Measurements from ENCODE around the gene NCKAP5. TPM values are rescaled to one million over a fixed set of nuclear protein-coding genes. Genes with fewer than 3 reads are reported as not detected.

Gene NCKAP5
- total RNA-seq, 1 donor from 2014 or later, result not detected

DNA sequence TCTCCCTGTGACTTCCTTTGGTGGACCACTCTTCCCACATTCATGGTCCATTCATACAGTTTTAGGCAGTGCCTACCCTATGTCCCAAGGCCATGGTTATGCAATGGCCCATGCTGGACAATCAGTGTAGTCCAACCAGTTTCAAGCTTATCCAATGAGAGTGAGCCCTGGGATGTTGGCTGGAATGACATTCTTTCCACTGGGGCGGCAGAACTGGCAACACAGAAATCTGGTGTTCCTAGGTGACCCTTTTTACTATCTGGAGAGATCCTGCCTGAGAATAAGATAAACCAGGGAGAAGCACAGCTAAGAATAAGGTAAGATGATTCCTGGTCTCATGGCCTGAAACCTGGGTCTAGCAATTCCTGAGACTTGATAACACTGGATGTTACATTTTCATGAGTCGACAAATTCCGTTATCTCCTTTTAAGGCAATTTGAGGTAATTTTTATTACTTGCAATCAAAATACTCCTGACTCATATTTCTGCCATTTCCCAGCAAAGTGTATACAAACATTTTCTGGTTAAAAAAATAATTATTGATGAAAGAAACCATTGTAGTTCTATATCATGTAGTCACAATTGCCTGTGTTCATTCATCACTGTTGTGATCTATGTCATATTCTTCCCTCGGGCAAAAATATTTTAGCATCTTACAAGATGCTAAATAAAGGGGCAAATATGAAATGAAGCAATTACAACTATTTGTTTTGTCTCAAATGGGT is 626.8 kb downstream of the NCKAP5 start:
- Mint-ChIP-seq H3K36me3 (ENCODE audit: low read depth) (no peaks in the 10 kb centered on the region), H3K27ac (no peak overlapping the region), H3K27me3 (ENCODE audit: insufficient read depth) (no peaks in the 10 kb centered on the region), H3K9me3 (no peaks in the 10 kb centered on the region), H3K4me3 (no peak overlapping the region), H3K4me1 (ENCODE audit: low read depth) (no peaks in the 10 kb centered on the region)
- intact Hi-C loops (cut with micrococcal nuclease), result no loop called here
- no peak for DNase-seq (ENCODE audit: low spot score)

DNA sequence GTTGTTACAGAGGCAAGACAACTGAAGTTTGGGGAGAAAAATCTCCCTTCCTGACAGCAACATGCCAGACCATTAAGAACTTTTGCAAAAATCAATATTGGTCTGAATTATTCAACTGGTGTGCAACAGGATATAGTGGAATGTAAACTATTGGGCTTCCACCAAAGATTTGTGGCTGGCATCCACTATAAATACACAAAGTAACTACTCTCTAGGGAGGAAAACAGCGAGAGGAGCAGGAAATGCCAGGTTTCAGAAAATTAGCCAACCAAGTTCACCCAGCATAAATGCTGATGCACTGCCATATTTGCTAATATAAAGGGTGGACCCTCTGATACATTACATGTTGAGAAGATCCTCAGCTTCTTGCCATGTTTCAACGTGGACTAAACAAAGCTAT is 630.6 kb downstream of the NCKAP5 start:
- no peaks in the 10 kb centered on the region for H3K36me3 Mint-ChIP-seq (ENCODE audit: low read depth)
- H3K27me3 Mint-ChIP-seq (ENCODE audit: insufficient read depth), result no peaks in the 10 kb centered on the region
- no peak overlapping the region for H3K4me3 Mint-ChIP-seq
- H3K27ac Mint-ChIP-seq, result no peak overlapping the region
- no peak for DNase-seq (ENCODE audit: low spot score)
- intact Hi-C loops (cut with micrococcal nuclease), result no loop called here
- no peaks in the 10 kb centered on the region for H3K4me1 Mint-ChIP-seq (ENCODE audit: low read depth)
- no peaks in the 10 kb centered on the region for H3K9me3 Mint-ChIP-seq

DNA sequence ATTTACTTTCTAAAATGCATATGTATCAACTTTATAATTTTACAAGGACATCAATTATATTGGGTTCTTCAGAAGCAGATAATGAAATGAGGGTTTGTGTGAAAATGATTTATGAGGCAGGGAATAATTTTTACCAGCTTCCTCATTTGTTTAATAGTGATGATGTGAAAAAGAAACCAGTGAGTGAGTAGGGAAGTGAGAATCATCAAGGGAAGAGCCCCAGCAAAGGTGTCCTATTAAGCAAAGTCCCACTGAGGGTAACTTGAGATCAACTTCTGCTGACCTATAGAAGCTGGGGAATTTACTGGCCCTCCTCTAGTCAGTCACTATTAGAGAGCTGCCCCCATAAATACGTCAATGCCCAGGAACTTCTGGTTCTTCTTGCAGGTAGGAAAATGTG is 631.5 kb downstream of the NCKAP5 start:
- H3K9me3 Mint-ChIP-seq, result no peaks in the 10 kb centered on the region
- intact Hi-C loops (cut with micrococcal nuclease), result no loop called here
- H3K4me3 Mint-ChIP-seq, result no peak overlapping the region
- DNase-seq (ENCODE audit: low spot score), result no peak
- H3K4me1 Mint-ChIP-seq (ENCODE audit: low read depth), result no peaks in the 10 kb centered on the region
- no peaks in the 10 kb centered on the region for H3K27me3 Mint-ChIP-seq (ENCODE audit: insufficient read depth)
- no peaks in the 10 kb centered on the region for H3K36me3 Mint-ChIP-seq (ENCODE audit: low read depth)
- H3K27ac Mint-ChIP-seq, result no peak overlapping the region

DNA sequence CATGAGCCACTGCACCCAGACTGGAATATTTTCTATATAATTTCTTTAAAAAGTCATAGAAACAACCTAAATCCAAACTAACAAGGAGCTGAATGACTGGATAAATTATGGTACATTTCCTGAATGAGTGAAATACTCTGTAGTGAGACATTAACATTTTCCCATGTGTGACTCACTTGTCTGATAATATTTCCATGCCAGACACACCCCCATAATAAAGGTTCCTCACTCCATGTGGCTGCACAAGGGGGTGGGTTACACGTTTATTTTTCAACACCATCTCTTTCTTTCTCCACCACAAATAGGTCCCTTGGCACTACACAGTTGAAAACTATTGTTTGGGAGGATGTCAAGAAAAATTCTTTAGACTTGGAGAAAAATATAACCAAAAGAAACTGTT is 632.0 kb downstream of the NCKAP5 start:
- no peaks in the 10 kb centered on the region for H3K9me3 Mint-ChIP-seq
- intact Hi-C loops (cut with micrococcal nuclease), result no loop called here

DNA sequence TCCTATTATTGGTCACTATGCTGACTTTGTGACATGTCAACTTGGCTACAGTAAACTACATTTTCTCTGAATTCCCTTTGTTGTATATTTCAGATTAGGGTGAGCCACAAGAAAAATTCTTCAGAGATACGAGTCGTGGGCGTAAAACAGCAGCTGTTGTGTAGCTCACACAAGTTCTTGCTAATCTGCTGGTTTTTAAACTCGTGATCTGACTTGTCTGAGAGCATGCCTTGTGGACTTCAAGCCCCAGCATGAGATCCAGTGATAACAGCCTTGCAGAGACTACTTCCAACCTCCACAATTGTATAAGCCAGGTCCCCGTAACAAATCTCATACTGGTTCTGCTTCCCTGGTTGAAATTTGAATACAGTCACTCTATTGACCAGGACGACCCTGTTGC is 638.5 kb downstream of the NCKAP5 start:
- Mint-ChIP-seq H3K4me3 (no peak overlapping the region), H3K4me1 (ENCODE audit: low read depth) (no peaks in the 10 kb centered on the region), H3K27me3 (ENCODE audit: insufficient read depth) (no peaks in the 10 kb centered on the region), H3K9me3 (no peaks in the 10 kb centered on the region), H3K27ac (no peak overlapping the region), H3K36me3 (ENCODE audit: low read depth) (no peaks in the 10 kb centered on the region)
- intact Hi-C loops (cut with micrococcal nuclease), result no loop called here
- DNase-seq (ENCODE audit: low spot score), result no peak

More for the DNA sequence above, 632.0 kb downstream of the NCKAP5 start:
- Mint-ChIP-seq H3K27me3 (ENCODE audit: insufficient read depth) (no peaks in the 10 kb centered on the region), H3K4me3 (no peak overlapping the region), H3K4me1 (ENCODE audit: low read depth) (no peaks in the 10 kb centered on the region), H3K36me3 (ENCODE audit: low read depth) (no peaks in the 10 kb centered on the region), H3K27ac (no peak overlapping the region)
- DNase-seq (ENCODE audit: low spot score), result no peak

DNA sequence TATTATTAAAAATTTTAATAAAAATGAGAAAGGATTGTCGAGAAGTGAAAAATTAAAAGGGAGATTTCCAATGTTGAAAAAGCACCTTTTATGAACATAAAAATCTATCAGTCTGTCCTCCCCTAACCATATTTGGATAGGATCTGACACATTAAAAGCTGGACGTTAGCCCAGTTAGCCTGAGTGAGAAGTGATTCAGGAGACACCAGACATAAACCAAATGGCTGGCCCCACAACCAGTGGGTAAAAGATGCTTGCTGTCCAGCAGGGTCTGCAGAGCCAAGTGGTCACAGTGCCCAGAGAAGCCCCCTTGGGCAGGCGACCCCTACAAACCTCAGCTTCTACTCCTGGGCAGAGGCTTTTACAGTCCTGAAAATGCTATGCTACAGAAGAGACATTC is 644.5 kb downstream of the NCKAP5 start:
- Mint-ChIP-seq H3K4me1 (ENCODE audit: low read depth) (no peaks in the 10 kb centered on the region), H3K36me3 (ENCODE audit: low read depth) (no peaks in the 10 kb centered on the region), H3K27ac (no peak overlapping the region), H3K9me3 (no peaks in the 10 kb centered on the region), H3K27me3 (ENCODE audit: insufficient read depth) (no peaks in the 10 kb centered on the region), H3K4me3 (no peak overlapping the region)
- DNase-seq (ENCODE audit: low spot score), result no peak
- intact Hi-C loops (cut with micrococcal nuclease), result no loop called here

DNA sequence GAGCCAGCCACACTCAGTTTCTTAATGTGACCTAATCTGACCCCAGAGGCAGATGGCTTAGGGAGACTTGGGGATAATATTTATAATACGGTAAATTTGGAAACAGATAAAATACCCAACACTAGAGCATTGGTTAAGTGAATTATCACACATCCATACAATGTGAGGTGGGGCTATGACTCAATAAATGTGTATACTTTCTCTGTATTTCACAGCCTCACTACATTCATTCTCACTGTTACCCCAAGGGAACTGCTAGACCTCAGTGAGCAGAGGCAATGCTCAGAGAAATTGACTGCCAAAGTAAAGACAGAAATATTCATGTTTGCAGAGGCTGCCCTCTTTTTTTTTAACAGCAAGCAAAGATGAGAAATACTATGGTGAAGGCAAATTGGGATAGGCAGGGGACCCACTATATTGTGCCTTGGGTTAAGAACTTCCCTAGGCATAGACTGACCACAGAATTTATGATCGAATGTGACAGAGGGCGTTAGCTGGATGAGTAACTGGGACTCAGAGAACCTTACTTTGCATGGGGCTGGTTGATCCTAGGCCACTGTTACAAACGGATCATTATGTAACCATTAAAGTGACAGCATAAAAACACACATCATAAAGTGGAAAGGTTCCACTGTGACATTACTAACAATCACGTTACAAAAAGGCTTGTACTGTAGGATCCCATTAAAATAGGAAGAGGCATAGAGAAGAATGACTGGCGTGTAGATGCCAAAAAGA is 652.3 kb downstream of the NCKAP5 start:
- Mint-ChIP-seq H3K27ac (no peak overlapping the region), H3K4me3 (no peak overlapping the region), H3K4me1 (ENCODE audit: low read depth) (no peaks in the 10 kb centered on the region), H3K27me3 (ENCODE audit: insufficient read depth) (no peaks in the 10 kb centered on the region), H3K9me3 (no peaks in the 10 kb centered on the region), H3K36me3 (ENCODE audit: low read depth) (no peaks in the 10 kb centered on the region)
- intact Hi-C loops (cut with micrococcal nuclease), result no loop called here
- DNase-seq (ENCODE audit: low spot score), result no peak

DNA sequence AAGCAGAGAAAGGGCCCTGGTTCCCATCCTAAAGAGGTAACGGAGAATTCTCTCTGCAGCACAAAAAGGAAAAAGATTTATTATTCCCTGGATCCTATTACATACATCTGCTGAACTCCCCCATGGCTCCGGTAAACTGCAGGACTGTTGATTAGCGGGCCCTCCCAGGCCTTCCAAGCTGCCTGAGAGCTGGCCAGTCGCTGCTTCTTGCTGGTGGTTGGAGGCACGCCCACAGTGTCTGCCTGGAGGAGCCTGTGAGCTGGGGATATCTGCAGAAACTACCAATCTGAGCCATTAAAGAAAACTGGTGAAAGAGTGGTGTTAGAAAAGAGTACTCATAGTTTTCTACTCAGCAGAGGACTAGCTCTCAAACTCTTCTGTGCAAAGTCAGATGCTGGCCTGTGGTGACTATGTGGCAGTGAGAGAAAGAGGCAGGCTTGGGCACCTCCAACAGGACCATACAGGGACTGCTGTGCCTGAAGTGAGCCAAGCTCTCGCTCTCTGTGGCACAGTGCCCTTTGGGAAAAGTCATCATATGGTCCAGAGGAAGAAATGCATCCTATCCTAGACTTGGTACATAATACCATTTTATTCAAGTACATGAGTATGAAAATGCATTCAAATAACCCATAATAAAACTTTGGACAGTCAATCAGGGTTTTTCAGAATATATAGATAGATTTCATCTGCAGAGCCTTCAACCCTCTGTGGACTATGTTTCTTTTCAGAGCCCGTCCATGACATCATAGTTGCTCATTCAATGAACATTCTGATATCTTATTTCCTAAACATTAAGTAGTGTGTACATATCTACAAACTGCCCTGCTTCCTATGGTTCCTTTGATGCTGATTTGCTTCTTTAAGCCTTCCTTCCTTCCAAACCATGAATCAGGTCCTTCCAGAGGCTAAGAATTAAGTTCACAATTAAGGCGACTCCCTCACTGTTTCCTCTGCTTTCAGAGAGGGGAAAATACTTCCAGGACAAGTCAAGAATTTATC is 656.2 kb downstream of the NCKAP5 start:
- DNase-seq (ENCODE audit: low spot score), result no peak
- no peak overlapping the region for H3K4me3 Mint-ChIP-seq
- H3K9me3 Mint-ChIP-seq, result peaks cover 6% of the 10 kb centered on the region
- no peaks in the 10 kb centered on the region for H3K4me1 Mint-ChIP-seq (ENCODE audit: low read depth)
- H3K27me3 Mint-ChIP-seq (ENCODE audit: insufficient read depth), result no peaks in the 10 kb centered on the region
- no peaks in the 10 kb centered on the region for H3K36me3 Mint-ChIP-seq (ENCODE audit: low read depth)
- intact Hi-C loops (cut with micrococcal nuclease), result no loop called here
- no peak overlapping the region for H3K27ac Mint-ChIP-seq

DNA sequence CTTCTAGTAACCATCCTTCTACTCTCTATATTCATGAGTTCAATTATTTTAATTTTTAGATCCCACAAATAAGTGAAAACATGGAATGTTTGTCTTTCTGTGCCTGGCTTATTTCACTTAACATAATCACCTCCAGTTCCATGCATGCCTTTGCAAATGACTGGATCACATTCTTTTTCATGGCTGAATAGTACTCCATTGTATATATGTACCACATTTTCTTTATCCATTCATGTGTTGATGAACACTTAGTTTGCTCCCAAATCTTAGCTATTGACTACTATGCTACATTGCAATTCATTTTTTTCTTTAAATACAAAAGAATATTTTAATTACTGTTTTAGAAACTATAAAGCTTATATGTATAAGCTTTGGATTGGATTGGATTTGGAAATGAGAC is 657.8 kb downstream of the NCKAP5 start:
- Mint-ChIP-seq H3K27ac (no peak overlapping the region), H3K36me3 (ENCODE audit: low read depth) (no peaks in the 10 kb centered on the region), H3K27me3 (ENCODE audit: insufficient read depth) (no peaks in the 10 kb centered on the region), H3K9me3 (peaks cover 6% of the 10 kb centered on the region), H3K4me1 (ENCODE audit: low read depth) (no peaks in the 10 kb centered on the region), H3K4me3 (no peak overlapping the region)
- DNase-seq (ENCODE audit: low spot score), result no peak
- intact Hi-C loops (cut with micrococcal nuclease), result no loop called here

DNA sequence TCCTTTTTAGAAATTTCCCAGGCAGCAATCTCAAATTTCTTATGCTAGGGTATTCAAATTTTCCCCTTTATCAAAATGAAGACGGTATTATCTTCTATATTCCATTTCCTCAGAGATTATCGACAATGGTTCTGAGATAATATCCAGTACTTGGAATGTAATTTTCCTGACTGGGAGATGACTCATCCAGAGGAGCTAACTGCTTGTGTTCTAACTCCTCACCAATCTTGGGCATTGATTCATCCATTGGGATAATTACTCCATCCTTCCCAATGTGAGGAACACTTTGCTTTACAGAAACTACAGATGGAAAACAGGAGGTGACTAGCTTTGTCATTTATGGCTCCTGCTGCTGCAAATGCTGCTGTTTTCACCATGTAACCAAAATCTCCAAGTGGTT is 658.8 kb downstream of the NCKAP5 start:
- Mint-ChIP-seq H3K27me3 (ENCODE audit: insufficient read depth) (no peaks in the 10 kb centered on the region), H3K9me3 (peaks cover 6% of the 10 kb centered on the region), H3K27ac (no peak overlapping the region), H3K4me3 (no peak overlapping the region), H3K4me1 (ENCODE audit: low read depth) (no peaks in the 10 kb centered on the region), H3K36me3 (ENCODE audit: low read depth) (no peaks in the 10 kb centered on the region)
- intact Hi-C loops (cut with micrococcal nuclease), result no loop called here
- DNase-seq (ENCODE audit: low spot score), result no peak

DNA sequence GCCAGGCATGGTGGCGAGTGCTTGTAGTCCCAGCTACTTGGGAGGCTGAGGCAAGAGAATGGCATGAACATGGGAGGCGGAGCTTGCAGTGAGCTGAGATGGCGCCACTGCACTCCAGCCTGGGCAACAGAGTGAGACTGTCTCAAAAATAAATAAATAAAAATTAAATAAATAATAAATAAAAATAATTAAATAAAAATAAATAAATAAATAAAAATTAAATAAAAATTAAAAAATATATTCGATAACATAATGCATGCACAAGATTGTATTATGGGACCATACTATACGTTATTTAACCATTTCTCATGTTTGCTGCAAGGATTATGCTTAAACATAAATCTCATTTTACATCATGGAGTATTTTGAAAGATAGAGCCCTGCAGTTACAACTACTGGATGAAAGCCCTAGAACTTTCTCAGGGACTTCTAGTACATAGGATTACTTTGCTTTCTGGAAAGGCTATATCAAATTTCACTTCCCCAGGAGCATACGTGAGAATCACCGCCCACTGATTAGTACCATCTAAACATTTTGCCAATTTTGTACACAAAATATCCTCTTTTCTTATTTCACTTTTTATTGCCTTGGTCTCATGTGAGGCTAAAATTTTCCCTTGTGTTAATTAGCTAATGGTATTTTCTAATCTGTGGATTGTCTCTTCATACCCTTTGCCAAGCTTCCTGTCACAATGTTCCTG is 664.0 kb downstream of the NCKAP5 start:
- Mint-ChIP-seq H3K9me3 (peaks cover 1% of the 10 kb centered on the region), H3K4me3 (no peak overlapping the region), H3K36me3 (ENCODE audit: low read depth) (no peaks in the 10 kb centered on the region), H3K4me1 (ENCODE audit: low read depth) (no peaks in the 10 kb centered on the region), H3K27me3 (ENCODE audit: insufficient read depth) (no peaks in the 10 kb centered on the region), H3K27ac (no peak overlapping the region)
- DNase-seq (ENCODE audit: low spot score), result no peak
- intact Hi-C loops (cut with micrococcal nuclease), result no loop called here

DNA sequence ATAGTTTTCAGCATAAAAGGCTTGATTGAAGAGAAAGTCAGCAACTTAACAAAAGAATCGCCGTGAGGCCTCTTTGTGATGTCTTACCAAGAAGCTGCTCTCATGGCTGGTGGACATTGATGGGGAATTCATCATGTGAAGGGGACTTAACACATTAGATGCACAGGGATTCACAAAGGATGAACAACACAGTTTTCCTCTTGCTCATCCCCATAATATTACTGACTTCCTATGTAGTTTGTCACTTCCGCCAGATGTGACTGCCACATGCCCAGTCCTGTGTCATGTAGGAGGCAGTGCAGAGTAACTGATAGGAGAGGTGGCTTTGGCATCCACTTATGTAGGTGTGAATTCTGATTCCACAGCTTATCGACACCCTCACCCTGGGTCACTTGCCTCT is 665.6 kb downstream of the NCKAP5 start:
- no peaks in the 10 kb centered on the region for H3K9me3 Mint-ChIP-seq
- no peak overlapping the region for H3K4me3 Mint-ChIP-seq
- no peaks in the 10 kb centered on the region for H3K36me3 Mint-ChIP-seq (ENCODE audit: low read depth)
- intact Hi-C loops (cut with micrococcal nuclease), result no loop called here
- DNase-seq (ENCODE audit: low spot score), result no peak
- H3K4me1 Mint-ChIP-seq (ENCODE audit: low read depth), result no peaks in the 10 kb centered on the region
- no peak overlapping the region for H3K27ac Mint-ChIP-seq
- no peaks in the 10 kb centered on the region for H3K27me3 Mint-ChIP-seq (ENCODE audit: insufficient read depth)

Data from activated T-helper 1 cell treated with anti-CD3 and anti-CD28 coated beads, Interleukin-12 subunit alpha, Interleukin-12 subunit beta, Interleukin-2, Interleukin-4 antibody, amounts not matched to agents 30 ng/mL and 10 ng/mL and 1 ng/mL, durations not matched to agents 14 hours and 24 hours and 36 hours (primary cell).